Measurements from ENCODE around the gene ATP6V0D1.

ATP6V0D1 gene

GRCh38 chr16:67392301-67393059, 88.5 kb downstream of the ATP6V0D1 start:
- DNase-seq (ENCODE audit: low read depth) = no peak

GRCh38 chr16:67391424-67392300, 89.3 kb downstream of the ATP6V0D1 start:
- DNase-seq (ENCODE audit: low read depth) = no peak

- no peak for DNase-seq (ENCODE audit: low read depth)
Measured at GRCh38 chr16:67390816-67391423, 90.0 kb downstream of the ATP6V0D1 start.

- no peak for DNase-seq (ENCODE audit: low read depth)
Measured at GRCh38 chr16:67389911-67390815, 90.8 kb downstream of the ATP6V0D1 start.

GRCh38 chr16:67388591-67388990, 92.4 kb downstream of the ATP6V0D1 start:
- no peak for DNase-seq (ENCODE audit: low read depth)

GRCh38 chr16:67388191-67388590, 92.8 kb downstream of the ATP6V0D1 start:
- DNase-seq (ENCODE audit: low read depth) = no peak
